Spleen (tissue), 7 donors: ENCODE data around the gene RFTN1.

ENCODE experiments used
- POLR2A ChIP-seq, 3 donors: fragments of 450-650 bp; IDR thresholded peaks; one replicate each; pipeline ENCODE4 v1.5.1; 2017; ENCODE audit warnings: antibody characterized with exemption in 3 of 3, mild to moderate bottlenecking in 1 of 3
- TF ChIP-seq, protein P1 (sequence below), 11 experiments: fragments of 200-600 bp in 7 of 11; fragments of 450-650 bp in 4 of 11; sonication (generic) in 4 of 11; IDR thresholded peaks in 8 of 11; conservative IDR thresholded peaks in 3 of 11; 1 replicate in 7 of 11; 2 replicates in 4 of 11; pipeline versions ENCODE4 v1.4.0 to v1.8.0; 2016 to 2021; ENCODE audit warnings: antibody characterized with exemption in 11 of 11, inconsistent platforms in 4 of 11, mild to moderate bottlenecking in 1 of 11
- donor health status: DM: no; HTN: no; CAD: no; lungs with moderate emphysema.
- donor health status: DM: no; HTN: no; CAD: no.
- donor health status: DM: no; HTN: no; CAD: no.

DNA sequence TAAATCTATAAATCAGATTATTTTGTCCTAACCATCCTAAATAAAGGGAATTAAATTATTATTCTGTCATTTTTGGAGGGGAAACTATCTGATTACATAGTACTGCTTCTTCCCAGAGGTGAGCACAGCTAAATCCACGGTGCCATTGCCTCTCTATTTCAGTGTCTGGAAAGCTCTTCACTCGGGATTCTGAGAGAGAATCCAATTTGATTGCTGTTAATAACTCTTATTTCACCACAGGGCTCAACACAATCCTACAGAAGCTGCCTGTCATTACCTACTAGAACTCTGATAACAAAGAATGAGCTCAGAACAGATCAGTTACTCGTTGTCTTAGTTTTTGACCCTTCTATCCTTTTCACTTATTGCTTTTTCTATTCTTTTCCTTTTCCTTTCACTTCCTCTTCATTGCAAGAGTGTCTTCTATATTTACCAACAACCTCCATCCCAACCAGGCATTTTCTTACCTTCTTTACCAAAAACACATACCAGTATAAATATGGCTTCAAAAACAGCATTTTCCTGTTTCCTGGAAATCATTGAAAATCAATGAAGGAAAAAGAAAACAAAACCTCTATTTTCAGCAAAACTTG is 218.1 kb downstream of the RFTN1 start:
- TF ChIP-seq, protein P1, sequence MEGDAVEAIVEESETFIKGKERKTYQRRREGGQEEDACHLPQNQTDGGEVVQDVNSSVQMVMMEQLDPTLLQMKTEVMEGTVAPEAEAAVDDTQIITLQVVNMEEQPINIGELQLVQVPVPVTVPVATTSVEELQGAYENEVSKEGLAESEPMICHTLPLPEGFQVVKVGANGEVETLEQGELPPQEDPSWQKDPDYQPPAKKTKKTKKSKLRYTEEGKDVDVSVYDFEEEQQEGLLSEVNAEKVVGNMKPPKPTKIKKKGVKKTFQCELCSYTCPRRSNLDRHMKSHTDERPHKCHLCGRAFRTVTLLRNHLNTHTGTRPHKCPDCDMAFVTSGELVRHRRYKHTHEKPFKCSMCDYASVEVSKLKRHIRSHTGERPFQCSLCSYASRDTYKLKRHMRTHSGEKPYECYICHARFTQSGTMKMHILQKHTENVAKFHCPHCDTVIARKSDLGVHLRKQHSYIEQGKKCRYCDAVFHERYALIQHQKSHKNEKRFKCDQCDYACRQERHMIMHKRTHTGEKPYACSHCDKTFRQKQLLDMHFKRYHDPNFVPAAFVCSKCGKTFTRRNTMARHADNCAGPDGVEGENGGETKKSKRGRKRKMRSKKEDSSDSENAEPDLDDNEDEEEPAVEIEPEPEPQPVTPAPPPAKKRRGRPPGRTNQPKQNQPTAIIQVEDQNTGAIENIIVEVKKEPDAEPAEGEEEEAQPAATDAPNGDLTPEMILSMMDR (IDR thresholded peaks at IDR 0.05 in 8 of 11, conservative IDR thresholded peaks at IDR 0.05 in 3 of 11) = no peak
- TF ChIP-seq POLR2A (IDR thresholded peaks at IDR 0.05) = no peak
